K562 (cell line): ENCODE measurements around the gene METTL15.

Experiments used
- ETS2 ChIP-seq: IDR thresholded peaks from 2 replicates; pipeline ENCODE4 v1.6.1; 2016; ENCODE audit warnings: borderline replicate concordance, missing genetic modification characterization, mild to moderate bottlenecking, moderate library complexity, missing compliant biosample characterization; ENCODE audit not compliant: poor library complexity, severe bottlenecking
- PATZ1 ChIP-seq: fragments of 250-450 bp; sonication (Bioruptor Pico); IDR thresholded peaks from 2 replicates; pipeline ENCODE4 v1.5.0; 2020; ENCODE audit warnings: mild to moderate bottlenecking, borderline replicate concordance
- RERE ChIP-seq: sonication (generic); formaldehyde crosslinking; IDR thresholded peaks from 2 replicates; pipeline ENCODE4 v1.8.0; 2023; ENCODE audit warnings: missing genetic modification reagents, mild to moderate bottlenecking, borderline replicate concordance
- ZNF174 ChIP-seq: fragments of 250-450 bp; sonication (Bioruptor Pico); IDR thresholded peaks from 2 replicates; pipeline ENCODE4 v1.4.0; 2020; ENCODE audit warnings: mild to moderate bottlenecking
- ZNF740 ChIP-seq, 3 experiments: fragments of 200-800 bp in 1 of 3; sonication (Bioruptor generic) in 1 of 3; sonication (generic) in 1 of 3; formaldehyde crosslinking in 1 of 3; IDR thresholded peaks; 2 replicates each; pipeline versions ENCODE4 v1.6.1 to v1.8.0; 2016 to 2022; ENCODE audit warnings: mild to moderate bottlenecking in 2 of 3, missing compliant biosample characterization in 2 of 3, missing genetic modification characterization in 2 of 3, missing genetic modification reagents in 1 of 3

- no peak for TF ChIP-seq ZNF740 (CRISPR knock-in tag; IDR thresholded peaks at IDR 0.05)
- no peak for TF ChIP-seq ZNF740 (tag; IDR thresholded peaks at IDR 0.05)
- no peak for TF ChIP-seq PATZ1
- no peak for TF ChIP-seq ETS2 (tag)
- TF ChIP-seq ZNF174 = no peak
- TF ChIP-seq RERE (CRISPR knock-in tag) = no peak
Observed at GRCh38 chr11:28168718-28169117, 60.5 kb downstream of the METTL15 start.
